Left ventricle myocardium superior (tissue), 1 donor: Measurements from ENCODE around the gene GGT6. TPM values are rescaled to one million over a fixed set of nuclear protein-coding genes. Genes with fewer than 3 reads are reported as not detected.
A peak's percentile ranks its signal among the peaks of the same experiment; 100 is the strongest.
"Not testable (repeated sequence)": the region's sequence is repeated elsewhere in the genome, so short reads cannot be mapped to it uniquely, and the experiment has no call there.

ENCODE experiments used
- ATAC-seq: fragments of 200-7000 bp; cut with Tn5 transposase; one replicate; pipeline ENCODE4 v1.9.1; 2020; ENCODE audit warnings: mild to moderate bottlenecking, moderate library complexity
- DNase-seq: peaks from one replicate; pipeline ENCODE4 v3.0.0-alpha.2; 2020
- intact Hi-C: fragments of 100-400 bp; cut with micrococcal nuclease; formaldehyde crosslinking; loops from one replicate; pipeline ENCODE4 v1.11.0; 2022
- total RNA-seq: library from RNA; stranded (reverse); fragmentation: NEBNext Ultra II Directional; extraction: Animal tissue kit (Norgen Biotek cat#: 25700); gene quantifications from one replicate; pipeline ENCODE4 v1.2.1, GENCODE V29; 2021
- donor health status: DM: no; HTN: yes; CAD: no; lungs with severe emphysema.

GGT6 gene
- total RNA-seq, 1 donor from 2014 or later, result 0.22 TPM

- intact Hi-C loops, ATAC-seq, DNase-seq: not testable (repeated sequence)
These were observed 18.0 kb upstream of the GGT6 start for GRCh38 chr17:4578349-4578748.

- intact Hi-C loops, result no loop called here
- ATAC-seq, result peak; percentile 33
- DNase-seq, result no peak
These were observed 17.1 kb upstream of the GGT6 start for GRCh38 chr17:4577386-4577993.

- no peak for DNase-seq
- ATAC-seq, result no peak
- intact Hi-C loops, result no loop called here
These were observed 16.4 kb upstream of the GGT6 start for GRCh38 chr17:4576729-4577322.

GRCh38 chr17:4576161-4576558 lies 15.8 kb upstream of the GGT6 start:
- intact Hi-C loops, result no loop called here
- no peak for DNase-seq
- ATAC-seq, result no peak

DNA sequence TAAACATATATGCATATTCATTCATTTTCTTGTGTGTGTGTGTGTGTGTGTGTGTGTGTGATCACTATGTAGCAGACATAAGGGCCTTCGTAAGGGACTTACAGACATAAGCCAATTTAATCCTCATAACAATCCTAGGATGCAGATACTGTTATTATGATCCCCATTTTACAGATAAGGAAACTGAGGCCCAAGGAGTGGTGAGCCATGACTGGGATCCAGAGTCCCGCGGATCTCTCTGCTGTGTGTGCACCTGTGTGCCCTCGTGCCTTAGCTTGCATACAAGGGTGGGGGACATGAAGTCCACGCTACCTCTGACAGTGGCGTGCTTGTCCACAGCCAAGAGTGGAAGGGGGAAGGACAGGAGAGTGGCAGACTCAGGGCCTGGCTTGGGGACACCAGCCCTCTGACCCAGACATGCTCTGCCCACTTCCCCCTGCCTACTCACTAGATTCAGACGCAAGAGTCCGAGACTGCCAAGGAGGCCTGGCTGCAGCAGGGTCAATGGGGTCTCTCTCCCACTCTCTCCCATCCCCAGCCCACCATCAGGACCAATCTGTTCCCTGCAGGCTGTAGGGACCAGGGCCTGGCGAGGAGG lies 14.2 kb upstream of the GGT6 start:
- intact Hi-C loops, result no loop called here

GRCh38 chr17:4573669-4574068 lies 13.3 kb upstream of the GGT6 start:
- DNase-seq (peak; percentile 78), ATAC-seq (peak; percentile 95)
- intact Hi-C loops, result no loop called here

More for the DNA sequence above, 14.2 kb upstream of the GGT6 start:
- ATAC-seq (no peak), DNase-seq (no peak)

- ATAC-seq (no peak), DNase-seq (no peak)
- intact Hi-C loops, result no loop called here
These were observed 12.7 kb upstream of the GGT6 start for GRCh38 chr17:4573115-4573514.

GRCh38 chr17:4572131-4572530 lies 11.8 kb upstream of the GGT6 start:
- no peak for DNase-seq
- intact Hi-C loops, result no loop called here
- ATAC-seq, result no peak

DNA sequence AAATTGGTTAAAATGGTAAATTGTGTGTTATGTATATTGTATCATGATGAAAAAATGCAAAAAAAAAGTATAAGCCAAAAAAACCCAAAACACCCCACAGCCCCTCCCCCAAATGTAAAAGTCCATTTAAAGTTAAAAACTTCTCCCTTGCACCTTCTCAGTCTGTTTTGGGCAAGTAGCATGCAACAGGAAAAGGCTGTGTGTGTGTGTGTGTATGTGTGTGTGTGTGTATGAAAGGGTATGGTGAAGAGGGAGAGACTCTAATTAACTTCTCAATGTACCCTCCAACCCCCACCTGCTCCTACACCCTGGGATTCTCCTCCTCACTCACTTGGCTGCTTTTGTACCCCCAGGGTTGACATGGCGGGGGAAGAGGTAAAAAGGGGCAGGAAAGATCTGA lies 9.2 kb upstream of the GGT6 start:
- intact Hi-C loops, result no loop called here

GRCh38 chr17:4566785-4567184 lies 6.4 kb upstream of the GGT6 start:
- no peak for DNase-seq

More for the DNA sequence above, 9.2 kb upstream of the GGT6 start:
- ATAC-seq (no peak), DNase-seq (no peak)

GRCh38 chr17:4565209-4566141 lies 5.1 kb upstream of the GGT6 start:
- DNase-seq (peak; percentile 72), ATAC-seq (peak; percentile 87)
- intact Hi-C loops, result loop anchor here (2.0 kb wide), 1 partner anchor 61 kb away; no protein-coding TSS in a partner anchor

More at GRCh38 chr17:4566785-4567184, 6.4 kb upstream of the GGT6 start:
- intact Hi-C loops, result loop anchor here (2.0 kb wide), 1 partner anchor 60 kb away; no protein-coding TSS in a partner anchor
- ATAC-seq, result peak; percentile 91

GRCh38 chr17:4562015-4562969 lies 1.9 kb upstream of the GGT6 start:
- ATAC-seq, result no peak
- no peak for DNase-seq
- intact Hi-C loops, result no loop called here

GRCh38 chr17:4560837-4561256 lies 470 bp upstream of the GGT6 start:
- no peak for ATAC-seq
- intact Hi-C loops, result no loop called here
- no peak for DNase-seq

DNA sequence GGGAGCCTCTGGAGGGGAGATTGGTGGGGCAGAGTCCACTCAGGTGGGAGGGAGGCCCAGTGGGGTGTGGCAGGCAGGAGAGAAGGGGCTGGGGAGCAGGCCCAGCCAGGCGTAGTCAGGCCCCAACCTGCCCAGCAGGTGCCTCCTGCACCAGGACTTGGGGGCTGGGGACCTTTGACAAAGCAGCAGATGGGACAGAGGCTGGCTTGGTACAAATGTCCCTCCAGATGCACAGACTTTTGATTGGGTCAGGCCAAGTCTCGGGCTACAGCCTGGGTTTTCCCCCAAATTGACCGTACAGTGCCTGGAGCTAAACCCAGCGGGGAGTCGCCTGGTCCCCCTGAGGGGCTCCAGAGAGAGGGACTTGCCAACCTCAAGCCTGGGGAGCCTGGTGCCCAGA lies 411 bp downstream of the GGT6 start:
- DNase-seq, result no peak
- no peak for ATAC-seq
- intact Hi-C loops, result no loop called here

DNA sequence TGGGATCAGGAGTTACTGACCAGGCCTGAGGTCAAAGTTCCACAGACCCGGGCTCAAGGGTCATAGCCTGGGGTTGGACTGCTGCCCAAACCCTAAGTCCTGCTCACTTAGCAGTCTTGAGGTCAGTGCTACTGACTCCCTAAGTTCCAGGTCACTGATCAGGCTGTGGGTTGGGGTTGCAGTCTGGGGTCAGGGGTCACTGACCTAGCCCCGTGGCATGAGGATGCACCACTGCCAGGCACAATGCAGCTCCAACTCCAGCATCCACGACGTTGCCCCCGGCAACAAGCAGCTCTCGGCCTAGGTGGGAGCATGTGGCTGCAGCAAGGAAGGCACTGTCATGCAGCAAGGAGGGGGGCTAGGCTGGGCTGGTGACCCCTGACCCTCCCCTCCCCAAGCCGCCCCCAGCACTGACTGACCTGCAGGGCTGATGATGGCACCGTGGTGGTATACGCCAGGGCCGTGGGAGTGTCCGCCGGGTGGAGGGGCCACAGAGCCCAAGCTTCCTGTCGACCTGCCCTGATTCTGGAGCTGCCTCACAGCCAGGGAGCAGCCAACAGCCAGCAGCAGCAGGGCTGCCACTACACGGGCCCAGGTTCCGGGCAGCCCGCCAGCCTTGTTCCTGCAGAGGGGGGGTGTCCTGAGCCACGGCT lies 1.1 kb downstream of the GGT6 start:
- intact Hi-C loops, result no loop called here
- ATAC-seq, result no peak
- DNase-seq, result peak; percentile 30

- ATAC-seq (no peak), DNase-seq (peak; percentile 30)
- intact Hi-C loops, result no loop called here
These were observed 1.9 kb downstream of the GGT6 start for GRCh38 chr17:4558347-4558971.

DNA sequence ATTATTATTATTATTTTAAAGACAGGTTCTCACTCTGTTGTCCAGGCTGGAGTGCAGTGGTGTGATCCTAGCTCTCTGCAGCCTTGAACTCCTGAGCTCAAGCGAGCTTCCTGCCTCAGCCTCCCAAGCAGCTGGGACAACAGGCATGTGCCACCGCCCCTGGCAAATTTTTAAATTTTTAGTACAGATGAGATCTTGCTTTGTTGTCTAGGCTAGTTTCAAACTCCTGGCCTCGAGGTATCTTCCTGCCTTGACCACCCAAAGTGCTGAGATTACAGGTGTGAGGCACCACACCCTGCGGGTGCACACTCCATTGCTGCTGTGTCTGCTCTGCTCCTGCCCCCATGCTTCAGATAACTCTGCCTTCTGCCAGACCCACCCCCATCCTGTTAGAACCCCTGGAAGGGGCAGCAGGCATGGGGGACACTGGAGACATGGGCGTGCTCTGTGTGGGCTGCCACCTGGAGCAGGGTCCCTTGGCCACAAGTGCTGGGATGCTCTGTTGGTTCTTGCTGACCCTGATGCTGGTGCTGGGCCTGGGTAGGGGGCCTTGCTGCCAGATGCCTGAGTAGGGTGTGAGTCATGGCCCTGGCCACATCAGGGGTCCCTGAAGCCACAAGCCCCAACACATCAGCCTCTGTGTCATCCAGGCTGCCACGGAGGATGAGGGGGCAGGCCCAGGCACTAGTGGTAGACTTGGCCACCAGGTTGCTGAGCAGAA lies 2.6 kb downstream of the GGT6 start:
- intact Hi-C loops, result no loop called here
- ATAC-seq (no peak), DNase-seq (no peak)
